Stimulated activated CD8-positive, alpha-beta memory T cell treated with anti-CD3 and anti-CD28 coated beads, Interleukin-4, amount 100 ng/mL, for 4 hours (primary cell): ENCODE measurements around the gene NF2.
A peak's percentile ranks its signal among the peaks of the same experiment; 100 is the strongest.
"Not testable (repeated sequence)": the region's sequence is repeated elsewhere in the genome, so short reads cannot be mapped to it uniquely, and the experiment has no call there.

Experiments used
- DNase-seq, 2 donors: peaks; one replicate each; pipeline ENCODE4 v3.0.0-alpha.2; 2020; ENCODE audit warnings: low read depth in 2 of 2, low spot score in 1 of 2

NF2 gene

GRCh38 chr22:29603358-29604075 lies at the start of gene NF2:
Gene NF2 (plus strand): TSS chr22:29603633. CDS start chr22:29603999, 366 bp downstream.
- DNase-seq: peak; percentile 95 to 96

DNA sequence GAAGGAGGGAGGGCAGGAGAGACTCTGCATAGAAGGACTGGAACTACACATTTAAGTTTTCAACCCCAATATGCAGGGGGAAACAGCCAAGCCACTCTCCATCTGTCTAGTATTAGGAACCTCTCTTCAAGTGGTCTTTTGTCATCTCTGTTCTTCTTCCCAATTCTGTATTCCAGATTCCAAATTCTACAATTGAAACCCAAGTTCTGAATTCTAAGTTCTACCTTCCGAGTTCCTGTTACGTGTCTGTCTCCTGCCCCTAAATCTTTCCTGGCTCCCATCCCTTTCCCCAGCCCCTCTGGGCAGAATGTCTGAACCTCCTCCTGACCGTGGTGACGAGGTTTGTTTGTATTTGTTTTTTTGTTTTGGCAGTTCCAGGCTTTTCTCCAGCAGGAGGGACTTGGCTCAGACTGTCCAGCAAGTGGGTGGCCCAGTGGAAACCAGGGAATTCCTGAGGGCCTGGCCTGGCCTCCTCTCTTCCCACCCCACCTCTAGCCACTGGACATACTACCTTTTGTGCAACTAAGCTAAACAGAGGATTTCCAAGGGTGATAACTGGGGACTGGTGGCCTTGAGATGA lies 48.3 kb upstream of the NF2 start:
- no peak for DNase-seq

DNA sequence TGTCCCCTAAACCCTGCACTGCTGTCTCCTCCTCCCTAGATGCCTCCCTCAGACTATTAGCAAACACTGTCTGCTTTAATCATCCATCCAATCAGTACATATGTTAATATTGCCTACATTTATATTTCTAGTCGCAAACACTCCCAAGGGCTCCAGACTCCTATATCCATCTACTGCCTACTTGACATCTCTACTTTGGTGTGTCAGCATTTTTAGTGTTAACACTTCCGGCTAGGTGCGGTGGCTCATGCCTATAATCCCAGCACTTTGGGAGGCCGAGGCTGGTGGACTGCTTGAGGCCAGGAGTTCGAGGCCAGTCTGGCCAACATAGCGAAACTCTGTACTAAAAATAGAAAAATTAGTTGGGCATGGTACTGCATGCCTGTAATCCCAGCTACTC lies 44.4 kb upstream of the NF2 start:
- DNase-seq: no peak

DNA sequence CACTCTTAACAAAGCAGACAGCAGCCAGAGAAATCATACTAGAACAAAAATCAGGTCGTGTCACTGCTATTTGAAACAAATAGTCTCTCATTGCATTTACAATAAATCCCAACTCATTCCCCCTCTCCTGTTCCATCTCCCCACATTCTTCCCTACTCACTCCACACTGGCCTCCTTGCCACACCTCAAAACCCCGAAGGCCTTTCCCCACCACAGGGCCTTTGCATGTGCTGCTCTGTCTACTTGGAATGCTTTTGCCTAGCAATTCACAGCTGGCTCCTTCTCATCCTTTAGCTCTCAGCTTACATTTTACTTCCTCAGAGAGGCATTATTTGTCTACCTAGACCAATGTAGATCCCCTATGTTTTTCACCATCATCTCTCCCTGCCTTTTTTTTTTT lies 43.6 kb upstream of the NF2 start:
- no peak for DNase-seq

GRCh38 chr22:29563652-29564460 lies 39.6 kb upstream of the NF2 start:
- DNase-seq: no peak

GRCh38 chr22:29566513-29566912 lies 36.9 kb upstream of the NF2 start:
- not testable (repeated sequence) for DNase-seq

GRCh38 chr22:29567338-29567737 lies 36.1 kb upstream of the NF2 start:
- no peak for DNase-seq

GRCh38 chr22:29569011-29569678 lies 34.3 kb upstream of the NF2 start:
- no peak for DNase-seq

- no peak for DNase-seq
These were observed 33.0 kb upstream of the NF2 start for GRCh38 chr22:29570456-29570855.

- no peak for DNase-seq
These were observed 32.4 kb upstream of the NF2 start for GRCh38 chr22:29570912-29571549.

- no peak for DNase-seq
These were observed 28.5 kb upstream of the NF2 start for GRCh38 chr22:29574762-29575450.

DNA sequence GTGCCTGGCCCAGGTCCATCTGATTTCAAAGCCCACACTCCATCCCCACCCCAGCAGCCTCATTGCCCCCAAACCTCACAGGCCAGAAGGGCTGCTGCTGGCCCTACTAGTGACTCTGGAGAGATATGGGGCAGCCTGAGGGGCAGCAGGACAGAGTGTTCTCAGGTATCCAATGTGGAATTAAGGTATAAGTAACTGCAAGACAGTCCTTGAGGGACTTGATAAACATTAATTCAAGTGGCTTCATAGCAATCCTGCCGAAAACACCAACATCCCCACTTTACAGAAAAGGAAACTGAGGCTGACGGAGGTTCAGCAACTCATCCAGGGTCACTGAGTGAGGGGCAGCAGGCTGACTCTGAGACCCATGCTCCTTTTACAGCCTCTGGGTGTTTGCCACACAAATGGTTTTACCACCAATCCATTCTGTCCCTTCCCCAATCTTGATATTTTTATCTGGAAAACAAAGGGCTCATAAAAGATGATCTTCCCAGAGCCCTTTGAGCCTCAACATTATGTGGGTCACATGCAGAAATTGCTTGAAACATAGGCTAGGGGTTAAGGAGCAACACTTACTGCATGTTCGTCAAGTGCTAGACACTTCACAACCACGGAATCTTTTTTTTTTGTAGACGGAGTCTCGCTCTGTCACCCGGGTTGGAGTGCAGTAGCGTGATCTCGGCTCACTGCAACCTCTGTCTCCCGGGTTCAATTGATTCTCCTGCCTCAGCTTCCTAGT lies 24.8 kb upstream of the NF2 start:
- DNase-seq: no peak

GRCh38 chr22:29580200-29580810 lies 23.1 kb upstream of the NF2 start:
- DNase-seq: no peak

DNA sequence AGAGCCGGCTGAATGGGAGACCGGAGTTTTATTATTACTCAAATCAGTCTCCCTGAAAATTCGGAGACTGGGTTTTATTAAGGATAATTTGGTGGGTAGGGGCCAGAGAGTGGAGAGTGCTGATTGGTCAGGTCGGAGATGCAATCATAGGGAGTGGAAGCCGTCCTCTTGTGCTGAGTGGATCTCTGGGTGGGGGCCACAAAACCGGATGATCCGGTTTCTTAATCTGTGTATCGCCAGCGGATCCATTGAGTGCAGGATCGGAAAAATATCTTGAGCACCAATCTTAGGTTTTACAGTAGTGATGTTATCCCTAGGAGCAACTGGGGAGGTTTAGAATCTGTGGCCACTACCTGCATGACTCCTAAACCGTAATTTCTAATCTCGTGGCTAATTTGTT lies 21.6 kb upstream of the NF2 start:
- no peak for DNase-seq

DNA sequence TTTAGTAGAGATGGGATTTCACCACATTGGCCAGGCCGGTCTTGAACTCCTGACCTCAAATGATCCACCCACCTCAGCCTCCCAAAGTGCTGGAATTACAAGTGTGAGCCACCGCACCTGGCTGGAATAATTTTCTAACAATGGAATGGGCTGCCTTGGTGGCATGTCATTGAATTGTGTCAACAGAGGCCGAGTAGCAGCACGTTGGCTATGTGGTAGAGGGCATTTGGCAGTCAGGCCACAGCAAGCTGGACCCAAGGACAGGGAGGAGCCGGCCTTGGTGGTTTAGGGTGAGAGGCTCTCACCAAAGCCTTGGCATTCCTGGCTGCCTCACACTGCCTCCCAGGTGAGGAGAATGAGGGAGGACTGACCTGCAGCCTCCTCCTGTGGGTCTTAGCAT lies 18.5 kb upstream of the NF2 start:
- no peak for DNase-seq

DNA sequence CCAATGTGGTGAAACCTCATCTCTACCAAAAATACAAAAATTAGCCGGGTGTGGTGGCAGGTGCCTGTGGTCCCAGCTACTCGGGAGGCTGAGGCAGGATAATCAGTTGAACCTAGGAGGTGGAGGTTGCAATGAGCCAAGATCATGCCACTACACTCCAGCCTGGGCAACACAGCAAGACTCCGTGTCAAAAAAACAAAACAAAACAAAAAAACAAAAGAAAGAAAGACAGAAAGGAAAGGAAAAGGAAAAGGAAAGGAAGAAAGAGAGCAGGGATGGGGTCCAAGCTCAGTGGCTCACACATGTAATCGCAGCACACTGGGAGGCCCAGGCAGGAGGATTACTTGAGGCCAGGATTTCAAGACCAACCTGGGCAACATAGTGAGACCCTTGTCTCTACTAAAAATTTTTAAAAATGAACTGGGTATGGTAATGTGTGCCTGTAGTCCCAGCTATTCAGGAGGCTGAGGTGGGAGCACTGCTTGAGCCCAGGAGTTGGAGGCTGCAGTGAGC lies 17.2 kb upstream of the NF2 start:
- DNase-seq: not testable (repeated sequence)

- no peak for DNase-seq
These were observed 15.3 kb upstream of the NF2 start for GRCh38 chr22:29587938-29588699.

DNA sequence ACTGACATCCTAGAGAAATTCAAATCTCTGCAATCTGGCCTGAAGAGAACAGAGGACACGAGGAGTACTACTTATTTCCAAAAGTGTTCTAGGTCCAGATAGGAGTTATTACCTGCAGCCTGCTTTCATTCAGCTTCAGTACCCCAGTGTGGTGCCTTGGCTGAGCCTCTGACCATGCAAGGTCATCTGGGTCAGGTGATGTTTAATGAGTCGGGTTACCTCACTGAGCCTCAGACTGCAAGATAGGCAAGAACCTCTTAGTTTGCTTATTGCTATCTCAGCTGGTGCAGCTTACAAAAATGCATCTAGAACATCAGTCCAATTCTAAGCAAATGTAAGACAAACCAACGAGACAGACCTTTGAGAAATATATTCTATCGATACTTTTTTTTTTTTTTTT lies 9.5 kb upstream of the NF2 start:
- DNase-seq: no peak
